ENCODE results near the gene KNL1.
A peak's percentile ranks its signal among the peaks of the same experiment; 100 is the strongest.

KNL1 gene, protein sequence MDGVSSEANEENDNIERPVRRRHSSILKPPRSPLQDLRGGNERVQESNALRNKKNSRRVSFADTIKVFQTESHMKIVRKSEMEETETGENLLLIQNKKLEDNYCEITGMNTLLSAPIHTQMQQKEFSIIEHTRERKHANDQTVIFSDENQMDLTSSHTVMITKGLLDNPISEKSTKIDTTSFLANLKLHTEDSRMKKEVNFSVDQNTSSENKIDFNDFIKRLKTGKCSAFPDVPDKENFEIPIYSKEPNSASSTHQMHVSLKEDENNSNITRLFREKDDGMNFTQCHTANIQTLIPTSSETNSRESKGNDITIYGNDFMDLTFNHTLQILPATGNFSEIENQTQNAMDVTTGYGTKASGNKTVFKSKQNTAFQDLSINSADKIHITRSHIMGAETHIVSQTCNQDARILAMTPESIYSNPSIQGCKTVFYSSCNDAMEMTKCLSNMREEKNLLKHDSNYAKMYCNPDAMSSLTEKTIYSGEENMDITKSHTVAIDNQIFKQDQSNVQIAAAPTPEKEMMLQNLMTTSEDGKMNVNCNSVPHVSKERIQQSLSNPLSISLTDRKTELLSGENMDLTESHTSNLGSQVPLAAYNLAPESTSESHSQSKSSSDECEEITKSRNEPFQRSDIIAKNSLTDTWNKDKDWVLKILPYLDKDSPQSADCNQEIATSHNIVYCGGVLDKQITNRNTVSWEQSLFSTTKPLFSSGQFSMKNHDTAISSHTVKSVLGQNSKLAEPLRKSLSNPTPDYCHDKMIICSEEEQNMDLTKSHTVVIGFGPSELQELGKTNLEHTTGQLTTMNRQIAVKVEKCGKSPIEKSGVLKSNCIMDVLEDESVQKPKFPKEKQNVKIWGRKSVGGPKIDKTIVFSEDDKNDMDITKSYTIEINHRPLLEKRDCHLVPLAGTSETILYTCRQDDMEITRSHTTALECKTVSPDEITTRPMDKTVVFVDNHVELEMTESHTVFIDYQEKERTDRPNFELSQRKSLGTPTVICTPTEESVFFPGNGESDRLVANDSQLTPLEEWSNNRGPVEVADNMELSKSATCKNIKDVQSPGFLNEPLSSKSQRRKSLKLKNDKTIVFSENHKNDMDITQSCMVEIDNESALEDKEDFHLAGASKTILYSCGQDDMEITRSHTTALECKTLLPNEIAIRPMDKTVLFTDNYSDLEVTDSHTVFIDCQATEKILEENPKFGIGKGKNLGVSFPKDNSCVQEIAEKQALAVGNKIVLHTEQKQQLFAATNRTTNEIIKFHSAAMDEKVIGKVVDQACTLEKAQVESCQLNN (N-terminal part only)

DNA sequence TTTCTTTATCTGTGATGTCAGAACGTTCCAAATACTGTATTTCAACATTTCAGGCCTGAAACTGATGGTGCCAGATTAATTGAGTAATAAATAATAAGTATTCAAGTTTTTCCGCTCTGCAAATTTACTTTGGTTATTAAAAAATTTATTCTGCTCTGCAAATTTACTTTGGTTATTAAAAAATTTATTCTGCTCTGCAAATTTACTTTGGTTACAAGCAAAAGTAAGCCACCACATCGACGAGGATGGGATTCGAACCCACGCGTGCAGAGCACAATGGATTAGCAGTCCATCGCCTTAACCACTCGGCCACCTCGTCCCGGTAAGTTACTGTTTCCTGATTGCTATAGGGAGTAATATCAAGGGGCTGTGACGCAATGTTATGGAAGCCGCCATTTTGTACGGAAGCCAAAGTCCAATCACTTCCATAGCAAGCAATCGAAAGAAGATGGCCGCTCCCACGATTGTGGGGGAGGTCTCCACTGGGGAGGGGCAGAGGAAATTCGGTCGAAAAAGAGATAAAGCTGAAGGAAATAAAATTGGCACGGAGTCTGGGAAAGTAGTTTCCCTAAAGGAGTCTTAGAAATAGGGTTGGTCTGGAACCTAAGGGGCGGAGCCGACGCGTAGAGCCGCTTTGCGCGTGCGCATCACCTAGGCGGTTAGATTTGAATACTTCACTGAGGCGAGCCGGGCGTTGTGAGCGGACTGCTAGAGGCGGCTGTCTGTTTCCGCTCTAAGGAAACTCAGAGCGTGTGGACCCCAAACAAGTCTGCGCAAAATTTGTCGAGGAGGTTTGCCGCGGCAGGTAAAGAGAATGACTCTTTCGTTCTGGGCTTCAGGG is at the start of gene KNL1:
Gene KNL1, plus strand, starts transcription at position 662 of the 841 bp plus-strand sequence. CDS start 8,683 bp downstream, outside the sequence.
- Mint-ChIP-seq H3K36me3 (ENCODE audit: low read depth) (peaks cover 10% of the 10 kb centered on the region), H3K4me3 (peak within 1 kb of the TSS; percentile 85), H3K27me3 (peaks cover 10% of the 10 kb centered on the region), H3K27ac (peak within 1 kb of the TSS; percentile 97), H3K9me3 (no peaks in the 10 kb centered on the region), H3K4me1 (ENCODE audit: low read depth) (peaks cover 28% of the 10 kb centered on the region)
- DNase-seq: peak; percentile 94

DNA sequence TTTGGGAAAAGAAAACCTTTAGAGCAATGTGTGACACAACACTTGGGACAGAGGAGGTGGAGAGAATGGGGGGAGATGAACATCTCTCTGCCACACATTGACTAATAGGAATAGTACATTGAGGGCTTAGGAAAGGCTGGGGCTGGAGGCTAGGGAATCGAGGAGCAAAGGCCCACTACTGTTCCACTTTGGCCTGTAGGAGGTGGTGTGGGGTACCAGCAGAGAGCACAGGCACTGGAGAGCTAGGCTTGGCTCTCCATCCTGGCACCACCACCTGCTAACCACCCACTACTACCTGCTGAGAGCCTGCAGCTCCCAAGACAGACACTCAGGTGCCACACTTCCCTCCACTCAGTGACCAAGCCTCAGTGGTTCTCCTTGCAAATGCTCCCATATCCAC is 48.6 kb upstream of the KNL1 start:
- no peaks in the 10 kb centered on the region for H3K9me3 Mint-ChIP-seq
- no peak for DNase-seq
- no peak overlapping the region for H3K27ac Mint-ChIP-seq
- H3K27me3 Mint-ChIP-seq: no peaks in the 10 kb centered on the region
- H3K4me1 Mint-ChIP-seq (ENCODE audit: low read depth): peaks cover 2% of the 10 kb centered on the region
- peaks cover 34% of the 10 kb centered on the region for H3K36me3 Mint-ChIP-seq (ENCODE audit: low read depth)
- H3K4me3 Mint-ChIP-seq: no peak overlapping the region

DNA sequence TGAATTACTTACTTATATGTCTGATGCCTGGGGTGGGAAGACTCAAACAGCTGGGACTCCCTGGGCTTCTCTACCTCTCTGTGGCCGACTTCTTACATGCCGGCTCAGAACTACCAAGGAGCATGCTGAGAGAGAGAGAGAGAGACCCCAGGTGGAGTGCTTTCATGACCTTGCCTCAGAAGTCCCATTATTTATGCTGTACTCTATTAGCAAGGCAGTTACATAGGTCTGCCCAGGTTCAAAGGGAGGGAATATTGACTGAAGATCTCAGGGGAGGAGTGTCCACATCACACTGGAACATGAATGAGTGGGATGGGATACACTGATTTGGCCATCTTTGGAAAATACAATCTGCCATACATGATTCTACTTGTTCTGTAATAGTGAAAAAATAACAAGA is 45.4 kb upstream of the KNL1 start:
- H3K36me3 Mint-ChIP-seq (ENCODE audit: low read depth): peaks cover 56% of the 10 kb centered on the region
- no peaks in the 10 kb centered on the region for H3K9me3 Mint-ChIP-seq
- H3K4me3 Mint-ChIP-seq: no peak overlapping the region
- no peak for DNase-seq
- peaks cover 2% of the 10 kb centered on the region for H3K4me1 Mint-ChIP-seq (ENCODE audit: low read depth)
- H3K27ac Mint-ChIP-seq: no peak overlapping the region
- H3K27me3 Mint-ChIP-seq: no peaks in the 10 kb centered on the region

DNA sequence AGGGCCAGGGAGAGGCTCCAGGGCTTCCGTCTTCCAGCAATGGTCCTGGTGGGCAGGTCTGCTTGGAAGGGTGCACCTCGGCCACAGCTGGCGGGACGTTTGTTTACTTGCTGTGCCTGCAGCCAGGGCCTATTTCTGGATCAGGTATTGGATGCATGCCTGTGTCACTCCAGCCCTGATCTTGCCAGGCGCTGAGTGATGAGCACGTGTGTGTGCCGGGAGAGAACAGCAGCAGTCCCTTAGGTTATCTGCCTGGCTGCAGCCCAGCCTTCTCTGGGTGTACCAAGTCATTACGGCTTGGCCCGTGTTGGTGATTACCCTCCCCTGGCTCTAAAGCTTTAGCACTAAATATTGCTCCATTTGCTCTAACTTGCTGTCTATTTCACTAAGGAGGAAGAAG is 44.2 kb upstream of the KNL1 start:
- no peaks in the 10 kb centered on the region for H3K9me3 Mint-ChIP-seq
- H3K27ac Mint-ChIP-seq: no peak overlapping the region
- no peak overlapping the region for H3K4me3 Mint-ChIP-seq
- no peaks in the 10 kb centered on the region for H3K27me3 Mint-ChIP-seq
- no peaks in the 10 kb centered on the region for H3K4me1 Mint-ChIP-seq (ENCODE audit: low read depth)
- H3K36me3 Mint-ChIP-seq (ENCODE audit: low read depth): peaks cover 66% of the 10 kb centered on the region
- DNase-seq: no peak

DNA sequence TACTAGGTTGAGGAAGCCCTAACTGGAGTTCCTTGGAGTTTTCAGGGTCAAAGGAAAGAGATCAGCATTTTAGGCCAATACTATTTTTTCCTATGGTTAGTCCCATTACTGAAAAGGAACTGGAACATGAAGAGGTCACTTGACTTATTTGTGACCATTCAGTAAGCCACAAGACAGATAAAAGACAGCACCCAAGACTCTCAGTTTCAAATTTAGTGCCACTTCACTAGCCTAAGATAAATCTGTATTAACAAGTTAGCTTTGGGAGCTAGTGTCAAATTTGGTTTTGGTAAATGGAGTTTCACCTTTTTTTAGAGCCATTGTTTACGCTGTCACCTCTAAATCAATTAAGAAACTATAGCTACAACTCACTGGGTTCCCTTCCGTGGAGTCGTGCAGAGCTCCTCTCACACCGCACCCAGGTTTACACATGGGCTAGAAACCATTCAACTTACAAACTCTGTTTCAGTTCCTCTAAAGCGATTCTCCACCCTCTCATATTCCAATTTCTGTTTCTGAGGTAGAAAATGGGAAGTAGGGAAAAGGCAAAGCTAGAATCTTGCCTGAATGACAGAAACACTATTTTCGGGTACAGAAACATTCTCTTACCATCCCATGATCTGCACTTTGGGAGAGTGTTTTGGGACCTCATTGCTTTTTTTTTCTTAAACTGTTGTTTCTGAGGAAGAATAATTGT is 43.6 kb upstream of the KNL1 start:
- Mint-ChIP-seq H3K4me3 (no peak overlapping the region), H3K27ac (no peak overlapping the region), H3K9me3 (no peaks in the 10 kb centered on the region), H3K36me3 (ENCODE audit: low read depth) (peaks cover 72% of the 10 kb centered on the region), H3K27me3 (no peaks in the 10 kb centered on the region), H3K4me1 (ENCODE audit: low read depth) (no peaks in the 10 kb centered on the region)
- DNase-seq: no peak

DNA sequence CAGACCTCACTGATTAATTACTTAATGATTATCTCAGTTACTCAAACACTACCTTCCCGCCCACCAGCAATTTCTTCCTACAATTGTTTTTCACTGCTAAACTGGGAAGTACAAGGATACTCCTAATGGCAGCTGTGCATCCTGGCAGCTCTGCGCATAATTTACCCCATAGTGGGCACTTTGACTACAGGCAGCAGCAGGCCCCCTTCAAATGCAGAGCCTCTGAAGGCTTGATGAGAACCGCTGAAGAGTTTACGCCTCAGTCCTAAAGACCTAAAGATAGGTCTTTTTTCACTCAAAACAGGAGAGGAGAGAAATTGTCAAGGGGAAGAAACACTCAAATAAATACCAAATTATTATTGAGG is 39.9 kb upstream of the KNL1 start:
- Mint-ChIP-seq H3K4me1 (ENCODE audit: low read depth) (peaks cover 12% of the 10 kb centered on the region), H3K36me3 (ENCODE audit: low read depth) (peaks cover 85% of the 10 kb centered on the region), H3K27ac (no peak overlapping the region), H3K9me3 (no peaks in the 10 kb centered on the region), H3K4me3 (no peak overlapping the region), H3K27me3 (no peaks in the 10 kb centered on the region)
- no peak for DNase-seq

DNA sequence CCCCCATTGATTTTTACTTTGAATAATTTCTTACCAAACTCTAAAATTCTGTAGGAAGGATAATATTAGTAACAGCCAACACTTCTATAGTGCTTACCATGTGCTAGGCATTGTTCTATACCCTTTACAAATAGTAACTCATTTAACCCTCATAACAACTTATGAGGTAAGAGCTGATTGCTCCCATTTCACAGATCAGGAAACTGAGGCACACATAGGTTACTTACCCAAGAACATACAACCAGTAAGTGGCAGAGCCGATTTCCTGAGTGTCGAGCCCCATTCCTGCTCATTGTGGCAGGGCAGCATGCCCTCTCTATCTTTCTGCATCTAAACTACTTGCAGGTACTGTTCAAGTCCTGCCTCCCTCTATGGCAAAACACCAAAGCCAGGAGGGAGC is 38.2 kb upstream of the KNL1 start:
- Mint-ChIP-seq H3K4me3 (no peak overlapping the region), H3K4me1 (ENCODE audit: low read depth) (peaks cover 24% of the 10 kb centered on the region), H3K36me3 (ENCODE audit: low read depth) (peaks cover 82% of the 10 kb centered on the region), H3K9me3 (no peaks in the 10 kb centered on the region), H3K27ac (no peak overlapping the region), H3K27me3 (no peaks in the 10 kb centered on the region)
- no peak for DNase-seq

DNA sequence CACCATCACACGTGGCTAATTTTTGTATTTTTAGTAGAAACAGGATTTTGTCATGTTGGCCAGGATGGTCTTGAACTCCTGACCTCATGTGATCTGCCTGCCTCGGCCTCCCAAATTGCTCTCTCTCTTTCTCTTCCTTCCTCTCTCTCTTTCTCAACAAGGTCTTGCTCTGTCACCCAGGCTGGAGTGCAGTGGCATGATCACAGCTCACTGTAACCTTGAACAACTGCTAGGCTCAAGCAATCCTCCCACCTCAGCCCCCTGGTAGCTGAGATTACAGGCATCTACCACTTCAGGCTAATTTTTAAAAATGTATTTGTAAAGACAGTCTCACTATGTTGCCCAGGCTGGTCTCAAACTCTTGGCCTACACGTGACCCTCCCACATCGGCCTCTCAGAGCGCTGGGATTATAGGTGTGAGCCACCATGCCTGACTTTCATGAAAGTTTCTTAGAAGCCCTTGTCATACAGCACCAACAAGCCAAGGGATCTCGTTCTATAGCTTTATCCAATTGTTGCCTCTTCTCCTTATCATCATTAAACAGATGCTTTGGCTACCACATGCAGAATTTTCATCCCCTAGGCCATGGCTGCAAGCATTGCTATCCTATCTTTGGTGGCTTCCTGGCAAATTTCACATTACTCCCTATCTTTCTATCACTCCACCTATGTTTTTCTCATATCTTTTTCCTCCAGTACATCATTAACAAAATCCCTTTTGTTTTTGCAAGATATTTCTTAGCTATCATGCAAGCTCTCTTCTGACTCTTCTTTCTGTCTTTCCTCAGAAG is 34.9 kb upstream of the KNL1 start:
- DNase-seq: no peak
- Mint-ChIP-seq H3K4me3 (no peak overlapping the region), H3K36me3 (ENCODE audit: low read depth) (peaks cover 78% of the 10 kb centered on the region), H3K27ac (no peak overlapping the region), H3K27me3 (no peaks in the 10 kb centered on the region), H3K4me1 (ENCODE audit: low read depth) (peaks cover 50% of the 10 kb centered on the region), H3K9me3 (no peaks in the 10 kb centered on the region)

DNA sequence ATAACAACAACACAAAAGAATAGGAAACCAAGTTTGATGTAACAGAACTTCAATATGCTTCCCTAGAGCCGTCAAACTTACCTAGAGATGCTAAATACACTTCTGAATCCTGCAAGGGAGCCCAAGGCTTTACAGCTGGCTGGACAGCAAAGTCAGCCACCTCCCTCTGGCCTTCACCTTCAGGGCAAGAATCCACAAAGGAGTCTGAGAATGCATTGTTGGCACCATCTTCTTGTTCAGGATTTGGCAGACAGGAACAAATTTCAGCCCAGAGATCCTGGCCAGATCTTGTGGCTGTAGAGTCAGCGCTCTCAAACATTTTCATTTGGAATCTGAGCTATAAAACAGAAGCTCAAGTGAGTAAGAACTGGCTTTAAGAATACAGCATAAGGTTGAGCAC is 31.4 kb upstream of the KNL1 start:
- Mint-ChIP-seq H3K27ac (no peak overlapping the region), H3K36me3 (ENCODE audit: low read depth) (peaks cover 53% of the 10 kb centered on the region), H3K4me3 (peak overlapping the region; percentile 27), H3K9me3 (no peaks in the 10 kb centered on the region), H3K4me1 (ENCODE audit: low read depth) (peaks cover 68% of the 10 kb centered on the region), H3K27me3 (peaks cover 3% of the 10 kb centered on the region)
- DNase-seq: no peak

DNA sequence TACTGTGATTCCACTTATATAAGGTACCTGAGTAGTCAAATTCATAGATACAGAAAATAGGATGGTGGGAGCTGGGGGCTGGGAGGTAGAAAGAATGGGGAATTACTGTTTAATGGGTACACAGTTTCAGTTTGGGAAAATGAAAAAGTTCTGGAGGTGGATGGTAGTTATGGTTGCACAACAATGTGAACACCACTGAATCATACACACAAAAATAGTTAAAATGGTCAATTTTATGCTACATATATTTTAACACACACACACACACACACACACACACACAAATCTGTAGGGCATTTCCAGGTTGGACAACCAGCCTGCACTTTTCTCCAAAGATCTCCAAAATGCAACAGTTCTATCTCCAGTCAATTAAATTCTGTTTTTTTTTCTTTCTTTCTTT is 30.6 kb upstream of the KNL1 start:
- no peaks in the 10 kb centered on the region for H3K9me3 Mint-ChIP-seq
- peaks cover 65% of the 10 kb centered on the region for H3K4me1 Mint-ChIP-seq (ENCODE audit: low read depth)

DNA sequence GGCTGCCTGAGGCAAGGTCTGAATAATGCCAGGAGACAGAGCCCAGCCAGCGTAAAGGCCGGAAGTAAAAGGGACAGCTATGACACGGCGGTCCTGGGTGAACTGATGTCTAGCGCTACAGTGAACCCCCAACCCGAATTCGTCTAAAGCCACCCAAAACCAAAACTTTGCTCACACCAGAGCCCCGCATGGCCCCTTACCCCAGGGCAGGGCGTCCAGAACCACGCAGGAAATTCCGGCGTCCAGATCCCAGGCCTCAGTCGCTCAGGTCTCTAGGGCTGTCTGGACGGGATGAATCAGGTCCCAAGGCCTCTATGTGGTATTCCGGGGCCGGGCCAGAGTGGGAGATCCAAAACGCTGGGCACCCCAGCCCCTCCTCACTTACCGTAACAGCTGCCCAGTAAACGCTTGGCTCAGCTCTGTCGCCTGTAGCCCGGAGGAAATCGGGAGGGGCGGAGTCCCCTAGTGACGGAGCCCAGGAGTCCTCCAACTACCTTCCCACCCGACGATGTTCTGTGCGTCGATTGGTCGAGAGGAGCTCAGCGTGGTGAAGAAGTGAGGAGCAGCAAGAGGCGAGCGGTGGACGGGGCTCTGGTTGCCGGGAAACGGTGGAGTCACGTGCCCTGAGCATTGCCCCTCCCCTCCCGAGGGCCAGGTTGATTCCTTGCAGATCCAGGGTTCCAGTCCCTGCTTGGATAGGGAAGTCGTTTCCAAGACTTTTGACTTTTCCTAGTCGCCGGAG is 29.3 kb upstream of the KNL1 start, which contains the start of gene CCDC32:
Gene CCDC32, minus strand, starts transcription at position 452 of the 742 bp plus-strand sequence. CDS start 2,027 bp downstream, outside the sequence.
- Mint-ChIP-seq H3K4me1 (ENCODE audit: low read depth) (peaks cover 61% of the 10 kb centered on the region), H3K27me3 (peaks cover 3% of the 10 kb centered on the region), H3K36me3 (ENCODE audit: low read depth) (peaks cover 42% of the 10 kb centered on the region), H3K9me3 (no peaks in the 10 kb centered on the region), H3K4me3 (peak within 1 kb of the TSS; percentile 97), H3K27ac (peak within 1 kb of the TSS; percentile 98)
- peak; percentile 92 for DNase-seq

More for the DNA sequence above, 30.6 kb upstream of the KNL1 start:
- peaks cover 3% of the 10 kb centered on the region for H3K27me3 Mint-ChIP-seq
- H3K36me3 Mint-ChIP-seq (ENCODE audit: low read depth): peaks cover 45% of the 10 kb centered on the region
- H3K4me3 Mint-ChIP-seq: peak overlapping the region; percentile 97
- peak overlapping the region; percentile 26 for H3K27ac Mint-ChIP-seq
- no peak for DNase-seq

Measured in activated T-cell treated with anti-CD3 and anti-CD28 coated beads, Interleukin-2, amount 50 U/mL, for 24 hours (primary cell).